ENCODE data around the gene FAM171A1.

- TF ChIP-seq CTCF (conservative IDR thresholded peaks at IDR 0.05) (no peak), ZFX (IDR thresholded peaks at IDR 0.05) (no peak)
These were observed 3.1 kb upstream of the FAM171A1 start for GRCh38 chr10:15374156-15374555.

All from C4-2B (cell line).